Omental fat pad (tissue), 4 donors: Measurements from ENCODE around the gene OPA1. TPM values are rescaled to one million over a fixed set of nuclear protein-coding genes. Genes with fewer than 3 reads are reported as not detected.

Experiments
- ATAC-seq: fragments of 150-250 bp; one replicate; pipeline ENCODE4 v1.9.1; 2016; ENCODE audit warnings: mild to moderate bottlenecking, moderate library complexity; ENCODE audit not compliant: low FRiP score
- DNase-seq: peaks from one replicate; pipeline ENCODE4 v3.0.0-alpha.2; 2019; ENCODE audit warnings: low spot score
- total RNA-seq, 4 donors: library from RNA; depleted of rRNA; stranded (reverse); fragments of >200 nt; gene quantifications; one replicate each; pipeline ENCODE4 v1.1.0, GENCODE V29; 2016
- TF ChIP-seq, protein P1 (sequence below), 3 donors: fragments of 450-650 bp; IDR thresholded peaks; one replicate each; pipeline ENCODE4 v1.5.1; 2016 to 2017; ENCODE audit warnings: antibody characterized with exemption in 3 of 3, mild to moderate bottlenecking in 3 of 3, moderate library complexity in 2 of 3

The OPA1 gene
- total RNA-seq, 4 donors from 2014 or later = 40.3 to 64.1 (median 41.9) TPM

DNA sequence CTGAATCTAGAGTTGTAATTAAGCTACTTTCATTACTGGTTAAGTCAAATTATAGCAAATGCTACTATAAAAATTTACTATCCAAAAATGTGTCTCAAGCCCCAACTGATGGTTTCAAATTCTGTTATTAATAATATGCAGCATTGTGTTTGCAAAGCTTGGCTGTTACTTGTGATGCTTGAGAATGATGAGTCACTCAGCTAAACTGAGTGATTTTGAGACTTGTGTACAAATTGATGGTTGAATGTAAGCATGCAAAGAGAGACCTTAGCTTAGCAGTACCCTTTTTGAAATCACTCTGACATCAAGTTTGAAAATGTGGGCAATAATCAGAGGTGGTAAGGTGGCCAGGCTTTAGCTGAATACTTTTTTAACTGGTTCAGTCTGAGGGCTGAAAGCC, 27.6 kb downstream of the OPA1 start:
- DNase-seq (no peak), ATAC-seq (no peak)
- TF ChIP-seq, protein P1, sequence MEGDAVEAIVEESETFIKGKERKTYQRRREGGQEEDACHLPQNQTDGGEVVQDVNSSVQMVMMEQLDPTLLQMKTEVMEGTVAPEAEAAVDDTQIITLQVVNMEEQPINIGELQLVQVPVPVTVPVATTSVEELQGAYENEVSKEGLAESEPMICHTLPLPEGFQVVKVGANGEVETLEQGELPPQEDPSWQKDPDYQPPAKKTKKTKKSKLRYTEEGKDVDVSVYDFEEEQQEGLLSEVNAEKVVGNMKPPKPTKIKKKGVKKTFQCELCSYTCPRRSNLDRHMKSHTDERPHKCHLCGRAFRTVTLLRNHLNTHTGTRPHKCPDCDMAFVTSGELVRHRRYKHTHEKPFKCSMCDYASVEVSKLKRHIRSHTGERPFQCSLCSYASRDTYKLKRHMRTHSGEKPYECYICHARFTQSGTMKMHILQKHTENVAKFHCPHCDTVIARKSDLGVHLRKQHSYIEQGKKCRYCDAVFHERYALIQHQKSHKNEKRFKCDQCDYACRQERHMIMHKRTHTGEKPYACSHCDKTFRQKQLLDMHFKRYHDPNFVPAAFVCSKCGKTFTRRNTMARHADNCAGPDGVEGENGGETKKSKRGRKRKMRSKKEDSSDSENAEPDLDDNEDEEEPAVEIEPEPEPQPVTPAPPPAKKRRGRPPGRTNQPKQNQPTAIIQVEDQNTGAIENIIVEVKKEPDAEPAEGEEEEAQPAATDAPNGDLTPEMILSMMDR (IDR thresholded peaks at IDR 0.05) = no peak

DNA sequence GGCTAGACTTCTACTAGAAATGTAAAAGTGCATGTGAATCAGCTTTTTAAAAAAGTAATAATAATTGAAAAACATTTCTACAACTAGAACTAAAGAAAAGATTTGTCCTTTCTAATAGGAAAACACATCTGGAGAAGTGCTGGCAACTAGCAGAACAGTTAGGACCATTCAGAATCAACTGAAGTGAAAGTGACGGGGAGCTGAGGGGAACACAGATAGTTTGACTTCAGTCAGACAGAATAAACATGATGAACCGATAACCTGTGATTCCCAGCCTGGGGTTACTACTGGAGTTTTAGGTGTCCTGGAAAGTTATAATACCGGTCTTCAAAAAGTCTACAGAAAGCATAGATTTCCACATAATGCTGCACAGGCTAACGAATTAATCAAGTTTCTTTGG, 28.1 kb downstream of the OPA1 start:
- DNase-seq = no peak
- TF ChIP-seq, protein P1 (IDR thresholded peaks at IDR 0.05) = no peak
- ATAC-seq = no peak

DNA sequence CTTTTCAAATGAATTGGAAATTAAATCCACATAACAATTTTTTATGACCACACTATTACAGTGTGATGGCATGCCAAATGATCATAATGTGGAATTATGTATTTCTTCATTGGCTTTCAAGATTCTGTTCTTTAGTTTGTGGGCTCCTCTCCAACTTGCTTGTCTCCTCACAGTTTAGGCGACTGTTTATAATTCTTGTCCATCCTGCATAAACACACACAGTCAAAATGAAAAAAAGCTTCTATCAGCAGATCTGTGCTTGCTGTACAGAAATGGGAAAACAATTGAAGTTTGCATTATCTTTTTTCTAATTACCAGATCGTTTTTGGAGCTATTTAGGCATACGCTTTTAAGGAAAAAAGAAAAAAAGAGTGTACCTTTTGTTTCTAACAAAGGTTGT, 37.0 kb downstream of the OPA1 start:
- ATAC-seq (no peak), DNase-seq (no peak)
- TF ChIP-seq, protein P1 (IDR thresholded peaks at IDR 0.05) = no peak

DNA sequence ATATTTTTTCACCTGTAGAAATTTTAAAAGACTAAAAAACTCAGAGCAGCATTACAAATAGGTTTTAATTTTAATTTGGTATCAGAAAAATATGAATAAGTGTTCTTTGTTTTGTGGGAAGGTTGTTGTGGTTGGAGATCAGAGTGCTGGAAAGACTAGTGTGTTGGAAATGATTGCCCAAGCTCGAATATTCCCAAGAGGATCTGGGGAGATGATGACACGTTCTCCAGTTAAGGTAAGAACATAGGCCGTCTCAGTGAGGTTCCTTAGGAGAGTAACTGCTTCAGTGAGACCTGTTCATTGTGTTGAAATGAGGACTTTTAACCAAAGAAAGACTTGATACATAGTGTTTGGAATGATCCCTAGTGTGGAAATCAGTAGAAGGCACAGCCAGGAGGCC, 44.8 kb downstream of the OPA1 start:
- TF ChIP-seq, protein P1 (IDR thresholded peaks at IDR 0.05) = no peak
- DNase-seq (no peak), ATAC-seq (no peak)

DNA sequence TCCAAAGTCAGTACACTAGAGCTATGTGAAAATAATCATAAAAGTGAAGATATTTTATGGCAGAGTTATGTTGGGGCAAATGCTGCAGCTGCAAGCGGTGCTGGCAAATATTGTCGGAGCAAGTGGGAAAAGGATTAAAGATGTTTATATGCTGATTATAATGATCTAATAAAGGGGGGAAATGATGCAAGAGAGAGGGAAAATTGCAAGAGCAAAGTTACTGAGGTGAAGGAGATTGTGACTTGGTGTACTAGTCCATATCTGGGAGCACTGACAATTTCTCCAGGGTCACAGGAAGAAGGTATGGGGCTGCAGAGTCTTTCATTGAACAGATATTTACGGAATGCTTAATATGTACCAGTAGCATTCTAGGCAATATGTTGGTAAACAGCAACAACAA, 45.8 kb downstream of the OPA1 start:
- TF ChIP-seq, protein P1 (IDR thresholded peaks at IDR 0.05) = no peak
- no peak for DNase-seq
- no peak for ATAC-seq

DNA sequence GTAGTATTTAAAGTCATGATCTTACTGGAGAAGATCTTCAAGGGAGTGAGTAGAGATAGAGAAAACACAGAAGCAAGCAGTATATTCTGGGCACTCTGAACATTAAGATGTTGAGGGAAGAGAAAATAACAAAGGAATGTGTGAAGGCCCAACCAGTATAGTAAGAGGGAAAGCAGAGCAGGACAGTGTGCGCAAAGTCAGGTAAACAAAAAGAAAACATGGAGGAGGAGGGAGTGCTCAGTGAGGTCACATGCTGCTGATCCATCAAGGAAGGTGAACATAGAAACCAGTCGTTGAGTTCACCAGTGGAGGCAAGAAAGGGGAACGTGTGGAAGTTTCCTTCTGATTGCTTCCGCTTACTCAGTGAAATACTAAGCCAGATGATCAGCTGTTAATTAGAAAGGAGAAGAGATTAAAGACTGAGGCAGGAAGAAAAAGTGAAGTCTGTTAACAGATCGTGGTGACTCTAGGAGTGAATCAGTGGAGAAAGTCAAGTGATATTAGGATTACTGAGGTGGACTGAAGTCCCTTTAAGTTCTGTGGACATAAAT, 47.2 kb downstream of the OPA1 start:
- TF ChIP-seq, protein P1 (IDR thresholded peaks at IDR 0.05) = no peak
- ATAC-seq (no peak), DNase-seq (no peak)

DNA sequence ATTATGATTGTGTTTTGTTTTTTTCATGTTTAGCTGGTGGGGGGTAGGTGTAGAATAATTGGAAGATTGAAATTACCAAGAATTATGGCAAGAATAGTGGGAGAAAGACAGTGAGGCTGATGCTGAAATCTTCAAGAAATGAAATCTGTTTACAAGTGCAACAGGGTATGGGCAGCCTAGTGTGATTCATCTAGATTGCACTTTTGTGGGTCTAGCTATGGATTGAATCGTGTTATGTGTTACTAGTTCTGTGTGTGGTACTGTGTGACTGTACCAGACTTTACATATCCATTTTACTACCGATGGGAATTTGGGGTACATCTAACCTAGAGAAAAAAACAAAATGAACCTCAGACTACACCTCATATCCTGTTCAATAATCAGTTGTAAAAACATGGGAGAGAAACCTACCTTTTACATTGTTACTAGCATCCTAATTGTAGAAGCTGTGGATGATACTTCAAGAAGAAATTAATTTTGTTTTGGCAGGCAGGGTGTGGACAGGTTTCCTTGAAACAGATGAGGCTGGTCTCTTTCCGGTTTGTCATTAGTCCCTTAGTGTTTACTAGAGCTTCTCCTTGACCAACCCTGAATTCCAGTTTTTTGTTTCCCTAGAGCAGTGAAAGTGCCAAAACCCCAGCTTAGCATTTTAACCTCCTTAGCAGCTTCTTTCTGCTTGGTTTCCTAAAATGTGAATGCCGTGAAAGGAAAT, 47.9 kb downstream of the OPA1 start:
- TF ChIP-seq, protein P1 (IDR thresholded peaks at IDR 0.05) = no peak
- DNase-seq = no peak

More for the DNA sequence above, 47.9 kb downstream of the OPA1 start:
- ATAC-seq = no peak
